B cell (primary cell): Measurements from ENCODE around the gene BTG3.

ENCODE experiments used
- CTCF ChIP-seq: fragments of 200-600 bp; IDR thresholded peaks from one replicate; pipeline ENCODE4 v1.8.0; 2022; ENCODE audit warnings: antibody characterized with exemption, mild to moderate bottlenecking
- EZH2 ChIP-seq: IDR thresholded peaks from 2 replicates; pipeline ENCODE4 v1.6.1; 2012; ENCODE audit warnings: borderline replicate concordance, low read depth, mild to moderate bottlenecking, moderate library complexity, low read length; ENCODE audit not compliant: insufficient read depth, poor library complexity, severe bottlenecking

- TF ChIP-seq CTCF (no peak), EZH2 (no peak)
Observed at GRCh38 chr21:17651526-17651925, 38.8 kb upstream of the BTG3 start.
